HG03108 (cell line): ENCODE data around the gene PRH1.

Experiments used
- ATAC-seq: cut with Tn5 transposase; IDR thresholded peaks from one replicate; pipeline ENCODE4 v1.9.1; 2021; ENCODE audit warnings: moderate library complexity; ENCODE audit not compliant: unreplicated experiment

Gene PRH1

DNA sequence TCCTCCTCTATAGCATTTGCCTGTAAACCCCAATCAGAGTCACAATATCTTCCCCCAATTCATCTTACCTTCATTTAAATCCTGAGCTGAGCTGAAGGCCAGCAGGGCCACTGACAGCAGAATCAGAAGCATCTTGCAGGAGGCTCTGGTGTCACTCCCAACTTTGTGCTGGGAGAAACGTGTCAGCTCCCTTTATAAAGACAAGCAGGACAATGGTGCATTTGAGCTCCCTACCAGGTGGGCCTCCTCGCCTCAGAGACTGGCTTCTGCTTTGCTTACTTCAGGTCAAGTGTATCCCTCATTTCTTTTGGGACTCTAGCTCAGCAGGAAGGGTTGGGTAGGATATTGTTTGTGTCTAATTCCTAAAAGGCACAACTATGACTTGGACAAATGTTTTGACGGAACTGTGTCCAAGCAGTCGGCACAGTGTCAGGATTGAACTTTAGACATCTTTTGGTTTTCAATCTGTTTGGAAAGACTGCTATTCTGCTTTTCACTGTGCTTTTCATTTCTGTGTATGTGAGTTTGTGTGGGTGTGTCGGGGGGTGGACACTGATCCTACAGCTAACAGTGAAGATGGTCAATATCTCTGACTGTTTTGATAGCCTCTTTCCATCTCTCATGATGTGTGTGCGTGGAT, at the start of gene PRH1:
PRH1 (minus strand) TSS at position 170 of the 640 bp plus-strand sequence; CDS start at position 132, 38 bp downstream.
- no peak for ATAC-seq

GRCh38 chr12:10928746-10929286, 44.8 kb upstream of the PRH1 start, which contains the start of gene PRH2:
PRH2 (plus strand) TSS chr12:10929236; CDS start chr12:10929274, 38 bp downstream.
- no peak for ATAC-seq

GRCh38 chr12:10926269-10926668, 42.2 kb upstream of the PRH1 start:
- no peak for ATAC-seq

DNA sequence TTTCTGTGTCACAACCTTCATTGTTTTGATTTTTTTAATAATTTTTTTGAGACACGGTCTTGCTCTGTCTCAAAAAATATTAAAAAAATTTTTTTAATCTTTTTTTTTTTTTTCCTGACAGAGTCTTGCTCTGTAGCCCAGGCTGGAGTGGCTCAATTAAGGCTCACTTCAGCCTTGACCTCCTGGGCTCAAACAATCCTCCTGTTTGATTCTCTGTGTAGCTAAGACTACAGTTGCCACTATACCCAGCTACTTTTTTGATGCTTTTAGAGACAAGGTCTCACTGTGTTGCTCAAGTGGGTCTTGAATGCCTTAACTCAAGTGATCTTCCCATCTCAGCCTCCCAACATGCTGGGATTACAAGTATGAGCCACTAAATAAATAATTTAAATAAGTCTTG, 35.8 kb upstream of the PRH1 start:
- no peak for ATAC-seq

GRCh38 chr12:10910380-10910779, 26.3 kb upstream of the PRH1 start:
- no peak for ATAC-seq

GRCh38 chr12:10909462-10909861, 25.4 kb upstream of the PRH1 start, which contains the start of gene TAS2R13:
TAS2R13 (minus strand) TSS chr12:10909562; CDS start chr12:10909298, 264 bp downstream.
- no peak for ATAC-seq

GRCh38 chr12:10904686-10905085, 20.6 kb upstream of the PRH1 start:
- ATAC-seq = no peak

- no peak for ATAC-seq
These were observed 17.4 kb upstream of the PRH1 start for GRCh38 chr12:10901427-10901826.

GRCh38 chr12:10900972-10901371, 16.9 kb upstream of the PRH1 start:
- no peak for ATAC-seq

- no peak for ATAC-seq
These were observed 16.5 kb upstream of the PRH1 start for GRCh38 chr12:10900530-10900929.

GRCh38 chr12:10896854-10897253, 12.8 kb upstream of the PRH1 start:
- ATAC-seq = no peak

- ATAC-seq = no peak
These were observed 7.9 kb upstream of the PRH1 start for GRCh38 chr12:10891937-10892336.

GRCh38 chr12:10889226-10889625, 5.2 kb upstream of the PRH1 start:
- no peak for ATAC-seq

DNA sequence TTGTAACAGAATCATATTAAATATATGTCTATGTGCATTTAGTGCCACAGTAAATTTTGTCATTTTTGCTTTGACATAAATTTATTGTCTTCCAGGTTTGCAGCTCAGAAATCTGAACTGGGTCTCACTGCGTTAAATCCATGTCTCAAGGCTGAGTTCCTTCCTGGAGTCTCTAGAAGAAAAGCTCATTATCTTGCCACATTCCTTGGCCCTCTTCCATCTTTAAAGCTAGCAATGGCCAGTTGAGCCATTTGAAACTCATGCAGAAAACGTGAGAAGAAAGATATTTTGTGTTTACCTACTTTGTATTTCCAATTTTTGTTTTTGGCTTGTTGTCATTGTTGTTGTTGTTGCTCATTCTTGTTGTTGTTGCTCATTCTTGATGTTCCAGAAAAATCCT, 10.7 kb downstream of the PRH1 start:
- no peak for ATAC-seq

- ATAC-seq = no peak
These were observed 16.7 kb downstream of the PRH1 start for GRCh38 chr12:10867381-10867780.

- ATAC-seq = no peak
These were observed 20.4 kb downstream of the PRH1 start for GRCh38 chr12:10863512-10864218.

DNA sequence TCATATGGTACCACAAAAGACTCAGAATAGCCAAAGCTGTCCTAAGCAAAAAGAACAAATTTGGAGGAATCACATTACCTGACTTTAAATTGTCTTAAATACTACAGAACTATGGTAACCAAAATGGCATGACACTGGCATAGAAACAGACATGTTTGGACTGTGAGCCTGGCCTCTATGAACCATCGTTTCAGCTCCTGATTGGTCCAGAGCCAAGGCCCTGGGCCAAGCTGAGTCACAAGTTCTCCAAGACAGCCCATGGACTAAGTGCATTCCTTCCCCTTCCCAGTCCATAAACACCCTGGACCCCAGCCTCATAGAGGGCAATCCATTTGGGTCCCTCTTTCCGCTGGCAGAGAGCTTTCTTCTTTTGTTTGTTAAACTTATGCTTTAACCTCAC, 22.7 kb downstream of the PRH1 start:
- no peak for ATAC-seq

DNA sequence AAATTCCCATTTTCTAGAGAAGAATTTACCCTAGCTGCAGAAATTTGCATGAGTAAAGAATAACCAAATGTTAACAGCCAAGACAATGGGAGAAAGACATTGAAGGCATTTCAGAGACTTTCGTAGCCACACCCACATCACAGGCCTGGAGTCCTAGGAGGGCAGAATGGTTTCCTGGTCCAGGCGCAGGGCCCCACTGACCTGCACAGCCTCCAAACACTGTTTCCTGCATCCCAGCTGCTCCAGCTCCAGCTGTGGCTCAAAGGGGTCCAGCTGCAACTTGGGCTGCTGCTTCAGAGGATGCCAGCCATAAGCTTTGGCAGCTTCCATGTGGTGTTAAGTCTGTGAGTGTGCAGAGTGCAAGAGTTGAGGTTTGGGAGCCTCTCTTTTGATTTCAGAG, 28.2 kb downstream of the PRH1 start:
- no peak for ATAC-seq

- ATAC-seq = no peak
These were observed 30.3 kb downstream of the PRH1 start for GRCh38 chr12:10853776-10854175.

- ATAC-seq = no peak
These were observed 32.7 kb downstream of the PRH1 start for GRCh38 chr12:10851243-10851858.

GRCh38 chr12:10849425-10849878, 34.6 kb downstream of the PRH1 start, which contains the start of gene PRR4:
PRR4 (minus strand) TSS chr12:10849475; CDS start chr12:10849437, 38 bp downstream.
- ATAC-seq = no peak
